Activated CD8-positive, alpha-beta T cell treated with anti-CD3 and anti-CD28 coated beads for 36 hours (primary cell): Measurements from ENCODE around the gene CTNNA2. TPM values are rescaled to one million over a fixed set of nuclear protein-coding genes. Genes with fewer than 3 reads are reported as not detected.

Experiments
- ATAC-seq: fragments of 200-7000 bp; cut with Tn5 transposase; one replicate; pipeline ENCODE4 v1.10.0; 2021; ENCODE audit warnings: mild to moderate bottlenecking, moderate library complexity
- CTCF ChIA-PET: fragments of 350-600 bp; sonication (Branson Sonifier 250); formaldehyde crosslinking; loops from one replicate; lab custom pipeline; 2021; ENCODE audit warnings: antibody characterized with exemption; lab: Charles Lee
- POLR2A ChIA-PET: fragments of 350-600 bp; sonication (Branson Sonifier 250); formaldehyde crosslinking; loops from one replicate; lab custom pipeline; 2021; ENCODE audit warnings: antibody characterized with exemption; lab: Charles Lee
- DNase-seq: peaks from one replicate; pipeline ENCODE4 v3.0.0-alpha.2; 2020
- H3K27ac Mint-ChIP-seq: one replicate; pipeline ENCODE4 v1.8.0; 2021; ENCODE audit warnings: mild to moderate bottlenecking, mixed read lengths
- H3K27me3 Mint-ChIP-seq: one replicate; pipeline ENCODE4 v1.8.0; 2021; ENCODE audit warnings: mixed read lengths
- H3K36me3 Mint-ChIP-seq: one replicate; pipeline ENCODE4 v1.8.0; 2021; ENCODE audit warnings: low read depth, mixed read lengths
- H3K4me1 Mint-ChIP-seq: one replicate; pipeline ENCODE4 v1.8.0; 2021; ENCODE audit warnings: low read depth, mixed read lengths
- H3K4me3 Mint-ChIP-seq: one replicate; pipeline ENCODE4 v1.8.0; 2021; ENCODE audit warnings: mild to moderate bottlenecking, moderate library complexity, mixed read lengths
- H3K9me3 Mint-ChIP-seq: one replicate; pipeline ENCODE4 v1.8.0; 2021; ENCODE audit warnings: mixed read lengths
- intact Hi-C: fragments of 100-400 bp; cut with micrococcal nuclease; formaldehyde crosslinking; loops from one replicate; pipeline ENCODE4 v1.10.0; 2022
- total RNA-seq, 2 experiments: library from RNA; stranded (reverse); gene quantifications; one replicate each; pipeline ENCODE4 v1.2.3, GENCODE V29; 2021
- TF ChIP-seq, protein P1 (sequence below): fragments of 200-600 bp; IDR thresholded peaks from one replicate; pipeline ENCODE4 v1.8.0; 2022; ENCODE audit warnings: antibody characterized with exemption, mild to moderate bottlenecking

Gene CTNNA2
- total RNA-seq, 2 experiments from 2014 or later: not detected

DNA sequence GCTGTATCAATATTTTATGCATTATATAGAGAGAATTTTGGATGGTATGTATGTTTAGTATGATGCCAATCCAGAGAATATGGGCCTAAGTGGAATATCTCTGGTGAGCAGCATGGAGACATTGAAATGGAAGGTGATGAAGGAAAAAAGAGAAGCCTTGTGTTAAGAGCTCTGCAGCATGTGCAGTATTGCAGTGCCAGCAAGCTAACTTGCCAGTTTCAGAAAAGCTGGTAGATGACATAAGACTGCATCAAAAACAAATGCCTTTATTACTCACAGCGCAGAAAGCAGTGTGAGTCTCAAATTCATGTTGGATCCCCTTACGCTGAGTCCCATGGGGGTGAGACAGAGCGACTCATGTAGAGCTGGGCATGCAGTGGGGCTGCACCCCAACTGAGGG, 280.2 kb downstream of the CTNNA2 start:
- ChIA-PET CTCF (no interaction called here), POLR2A (no interaction called here)
- ATAC-seq: no peak
- TF ChIP-seq, protein P1, sequence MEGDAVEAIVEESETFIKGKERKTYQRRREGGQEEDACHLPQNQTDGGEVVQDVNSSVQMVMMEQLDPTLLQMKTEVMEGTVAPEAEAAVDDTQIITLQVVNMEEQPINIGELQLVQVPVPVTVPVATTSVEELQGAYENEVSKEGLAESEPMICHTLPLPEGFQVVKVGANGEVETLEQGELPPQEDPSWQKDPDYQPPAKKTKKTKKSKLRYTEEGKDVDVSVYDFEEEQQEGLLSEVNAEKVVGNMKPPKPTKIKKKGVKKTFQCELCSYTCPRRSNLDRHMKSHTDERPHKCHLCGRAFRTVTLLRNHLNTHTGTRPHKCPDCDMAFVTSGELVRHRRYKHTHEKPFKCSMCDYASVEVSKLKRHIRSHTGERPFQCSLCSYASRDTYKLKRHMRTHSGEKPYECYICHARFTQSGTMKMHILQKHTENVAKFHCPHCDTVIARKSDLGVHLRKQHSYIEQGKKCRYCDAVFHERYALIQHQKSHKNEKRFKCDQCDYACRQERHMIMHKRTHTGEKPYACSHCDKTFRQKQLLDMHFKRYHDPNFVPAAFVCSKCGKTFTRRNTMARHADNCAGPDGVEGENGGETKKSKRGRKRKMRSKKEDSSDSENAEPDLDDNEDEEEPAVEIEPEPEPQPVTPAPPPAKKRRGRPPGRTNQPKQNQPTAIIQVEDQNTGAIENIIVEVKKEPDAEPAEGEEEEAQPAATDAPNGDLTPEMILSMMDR: no peak
- H3K27ac Mint-ChIP-seq: no peak overlapping the region
- H3K27me3 Mint-ChIP-seq: no peaks in the 10 kb centered on the region
- DNase-seq: no peak
- no peaks in the 10 kb centered on the region for H3K9me3 Mint-ChIP-seq
- H3K4me3 Mint-ChIP-seq: no peak overlapping the region
- H3K36me3 Mint-ChIP-seq: no peaks in the 10 kb centered on the region
- H3K4me1 Mint-ChIP-seq: no peaks in the 10 kb centered on the region
- intact Hi-C loops: no loop called here

- no peaks in the 10 kb centered on the region for H3K4me1 Mint-ChIP-seq
- TF ChIP-seq, protein P1: no peak
- ATAC-seq (no peak), DNase-seq (no peak)
- intact Hi-C loops: no loop called here
- H3K36me3 Mint-ChIP-seq: no peaks in the 10 kb centered on the region
- ChIA-PET POLR2A (no interaction called here), CTCF (no interaction called here)
- no peak overlapping the region for H3K27ac Mint-ChIP-seq
- H3K9me3 Mint-ChIP-seq: no peaks in the 10 kb centered on the region
- H3K4me3 Mint-ChIP-seq: no peak overlapping the region
- H3K27me3 Mint-ChIP-seq: no peaks in the 10 kb centered on the region
These were observed 283.8 kb downstream of the CTNNA2 start for GRCh38 chr2:79796641-79797040.

DNA sequence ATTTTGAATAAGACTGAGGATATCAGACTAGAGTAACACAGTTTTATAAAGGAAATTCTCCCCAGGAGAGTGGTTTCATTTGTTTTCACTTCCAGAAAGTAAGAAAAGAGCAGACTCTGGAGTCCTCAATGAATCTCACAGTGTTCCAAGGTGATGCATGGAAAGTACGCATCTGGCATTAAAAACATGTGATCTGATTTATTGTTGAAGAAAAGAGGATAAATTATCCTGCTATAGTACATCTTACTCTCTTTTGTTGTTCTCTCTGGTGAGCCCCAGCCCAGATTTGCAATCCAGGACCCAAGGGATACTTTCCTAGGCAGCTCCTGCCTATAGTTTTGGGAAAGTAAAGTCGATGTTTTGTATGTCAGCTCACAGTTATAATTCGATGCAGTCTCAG, 285.9 kb downstream of the CTNNA2 start:
- no peak for ATAC-seq
- Mint-ChIP-seq H3K9me3 (peaks cover 4% of the 10 kb centered on the region), H3K36me3 (no peaks in the 10 kb centered on the region), H3K27ac (no peak overlapping the region), H3K27me3 (no peaks in the 10 kb centered on the region), H3K4me3 (no peak overlapping the region), H3K4me1 (no peaks in the 10 kb centered on the region)
- POLR2A ChIA-PET: no interaction called here
- TF ChIP-seq, protein P1: no peak
- CTCF ChIA-PET: no interaction called here
- DNase-seq: no peak
- intact Hi-C loops: no loop called here

GRCh38 chr2:79799729-79800128, 286.9 kb downstream of the CTNNA2 start:
- TF ChIP-seq, protein P1: no peak
- ChIA-PET POLR2A (no interaction called here), CTCF (no interaction called here)
- no peaks in the 10 kb centered on the region for H3K4me1 Mint-ChIP-seq
- no peak overlapping the region for H3K27ac Mint-ChIP-seq
- no peak for DNase-seq
- H3K27me3 Mint-ChIP-seq: no peaks in the 10 kb centered on the region
- peaks cover 4% of the 10 kb centered on the region for H3K9me3 Mint-ChIP-seq
- no peak overlapping the region for H3K4me3 Mint-ChIP-seq
- H3K36me3 Mint-ChIP-seq: no peaks in the 10 kb centered on the region
- ATAC-seq: no peak
- intact Hi-C loops: no loop called here

GRCh38 chr2:79801082-79801481, 288.2 kb downstream of the CTNNA2 start:
- H3K4me1 Mint-ChIP-seq: no peaks in the 10 kb centered on the region
- no peak for DNase-seq
- no peak overlapping the region for H3K27ac Mint-ChIP-seq
- ATAC-seq: no peak
- H3K27me3 Mint-ChIP-seq: no peaks in the 10 kb centered on the region
- H3K36me3 Mint-ChIP-seq: no peaks in the 10 kb centered on the region
- ChIA-PET POLR2A (no interaction called here), CTCF (no interaction called here)
- H3K4me3 Mint-ChIP-seq: no peak overlapping the region
- peaks cover 4% of the 10 kb centered on the region for H3K9me3 Mint-ChIP-seq
- intact Hi-C loops: no loop called here
- TF ChIP-seq, protein P1: no peak
